Keratinocyte (primary cell): Measurements from ENCODE around the gene NRG3. TPM values are rescaled to one million over a fixed set of nuclear protein-coding genes. Genes with fewer than 3 reads are reported as not detected.

Experiments used
- DNase-seq: peaks from one replicate; pipeline ENCODE4 v3.0.0-alpha.2; 2011; ENCODE audit warnings: low read depth, missing footprints, low spot score
- FAIRE-seq: peaks from 2 replicates; lab custom pipeline; 2011; peaks lifted over from hg19 to GRCh38; lab: Jason Lieb, UNC
- H2AFZ ChIP-seq: 2 replicates; pipeline ENCODE4 v1.6.0; 2012; ENCODE audit warnings: low read length, control low read depth, inconsistent platforms; ENCODE audit not compliant: control insufficient read depth
- H3K27ac ChIP-seq: 2 replicates; pipeline ENCODE4 v1.5.1; 2011; ENCODE audit warnings: low read length; ENCODE audit not compliant: control insufficient read depth, insufficient read depth
- H3K27me3 ChIP-seq: 3 replicates; pipeline ENCODE4 v1.6.0; 2011; ENCODE audit warnings: low read length; ENCODE audit not compliant: control insufficient read depth, insufficient read depth; ENCODE audit errors: extremely low read depth
- H3K36me3 ChIP-seq, 2 experiments: 2 replicates in 1 of 2; 3 replicates in 1 of 2; pipeline ENCODE4 v1.5.1; 2011; ENCODE audit warnings: low read length in 2 of 2, mild to moderate bottlenecking in 1 of 2; ENCODE audit not compliant: control insufficient read depth in 2 of 2, insufficient read depth in 2 of 2; ENCODE audit errors: extremely low read depth in 1 of 2
- H3K4me1 ChIP-seq: 3 replicates; pipeline ENCODE4 v1.5.1; 2011; ENCODE audit warnings: low read length; ENCODE audit not compliant: control insufficient read depth, insufficient read depth; ENCODE audit errors: extremely low read depth
- H3K4me2 ChIP-seq: 3 replicates; pipeline ENCODE4 v1.6.0; 2011; ENCODE audit warnings: low read depth, low read length; ENCODE audit not compliant: control insufficient read depth, insufficient read depth; ENCODE audit errors: extremely low read depth
- H3K4me3 ChIP-seq, 3 experiments: fragments of 200-600 bp in 1 of 3; sonication (generic) in 1 of 3; 2 replicates in 2 of 3; 3 replicates in 1 of 3; pipeline ENCODE4 v1.5.1; 2011 to 2016; ENCODE audit warnings: low read length in 3 of 3, mild to moderate bottlenecking in 3 of 3, control low read depth in 2 of 3, inconsistent platforms in 1 of 3, low read depth in 1 of 3, mixed read lengths in 1 of 3, mixed run types in 1 of 3, moderate library complexity in 1 of 3; ENCODE audit not compliant: control insufficient read depth in 2 of 3, insufficient read depth in 2 of 3; ENCODE audit errors: extremely low read depth in 1 of 3
- H3K79me2 ChIP-seq: 2 replicates; pipeline ENCODE4 v1.6.0; 2012; ENCODE audit warnings: low read length; ENCODE audit not compliant: control insufficient read depth, insufficient read depth
- H3K9ac ChIP-seq: 3 replicates; pipeline ENCODE4 v1.6.0; 2011; ENCODE audit warnings: low read length; ENCODE audit not compliant: control insufficient read depth, insufficient read depth; ENCODE audit errors: extremely low read depth
- H3K9me1 ChIP-seq: 3 replicates; pipeline ENCODE4 v1.6.0; 2011; ENCODE audit warnings: low read length; ENCODE audit not compliant: control insufficient read depth, insufficient read depth; ENCODE audit errors: extremely low read depth
- H3K9me3 ChIP-seq: 2 replicates; pipeline ENCODE4 v1.5.1; 2012; ENCODE audit warnings: low read depth, low read length; ENCODE audit not compliant: control insufficient read depth
- H4K20me1 ChIP-seq: 3 replicates; pipeline ENCODE4 v1.6.0; 2011; ENCODE audit warnings: low read length; ENCODE audit not compliant: control insufficient read depth, insufficient read depth; ENCODE audit errors: extremely low read depth
- EZH2 ChIP-seq: IDR thresholded peaks from one replicate; pipeline ENCODE4 v1.6.1; 2012; ENCODE audit warnings: inconsistent platforms, mild to moderate bottlenecking, low read length, moderate library complexity
- dilution Hi-C: fragments of 300-500 bp; cut with MboI; formaldehyde crosslinking; loops from one replicate; pipeline ENCODE4 v1.7.0; 2020; ENCODE audit warnings: low sequenced_read_pairs; ENCODE audit not compliant: extremely low pct_ligation_motif_present
- polyA plus RNA-seq, 5 experiments: library from polyadenylated mRNA; depleted of rRNA in 3 of 5; stranded (reverse) in 3 of 5; stranded (forward) in 1 of 5; unstranded in 1 of 5; fragments of >200 nt; gene quantifications; 1 replicate in 1 of 5; 2 replicates in 3 of 5; 3 replicates in 1 of 5; pipeline versions ENCODE4 v1.2.1 to v1.2.3, GENCODE V29; 2011 to 2012; ENCODE audit warnings: missing spikeins in 2 of 5, low read depth in 1 of 5, low replicate concordance in 1 of 5
- TF ChIP-seq, protein P1 (sequence below), 3 experiments: IDR thresholded peaks in 1 of 3; conservative IDR thresholded peaks in 1 of 3; optimal IDR thresholded peaks in 1 of 3; 2 replicates in 2 of 3; 3 replicates in 1 of 3; pipeline versions ENCODE3 to v1.5.1; 2011; ENCODE audit warnings: low read length in 3 of 3, mild to moderate bottlenecking in 3 of 3, moderate library complexity in 2 of 3, control low read depth in 1 of 3, inconsistent platforms in 1 of 3; ENCODE audit not compliant: insufficient read depth in 2 of 3; ENCODE audit errors: extremely low read depth in 1 of 3

The NRG3 gene
- polyA plus RNA-seq, 1 donor (not counting 4 experiments of a cell fraction or from before 2014, with no cell fraction given), result not detected

DNA sequence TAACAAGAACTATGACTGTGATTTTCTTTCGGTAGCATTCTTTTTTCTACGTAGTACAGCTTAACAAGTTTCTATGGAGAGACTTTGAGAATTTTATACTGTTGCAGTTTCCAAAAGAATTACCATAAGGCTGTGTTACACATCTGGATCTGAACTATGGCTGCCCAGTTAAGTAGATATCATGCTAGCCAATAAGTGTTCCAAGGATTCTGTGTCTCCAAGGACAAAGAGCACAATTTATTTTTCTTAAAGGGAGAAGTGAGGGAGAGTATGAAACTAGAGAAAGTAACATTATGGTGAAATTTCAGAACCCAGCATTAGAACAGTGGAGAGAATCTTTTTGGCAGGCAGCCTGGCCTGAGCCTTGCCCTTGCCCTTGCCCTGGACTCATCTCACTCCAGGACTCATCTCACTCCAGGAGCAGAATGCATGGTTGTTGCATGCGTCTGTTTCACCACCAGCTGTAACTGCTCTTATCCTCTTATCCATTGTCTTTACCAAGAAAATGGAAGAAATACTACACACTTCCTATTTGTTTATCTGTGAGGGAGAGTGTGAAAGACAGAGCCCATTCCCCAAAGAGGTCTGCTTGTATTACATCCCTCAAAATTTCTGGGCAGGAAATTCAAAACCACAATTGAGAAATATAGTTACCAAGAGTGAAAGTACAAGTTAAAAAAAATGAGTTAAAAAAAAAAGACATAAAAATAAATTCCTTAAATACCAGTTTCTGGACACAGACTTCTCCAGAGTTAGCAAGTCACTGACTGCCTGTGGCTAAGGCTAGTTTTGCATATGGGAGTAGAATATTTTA lies 1067.5 kb downstream of the NRG3 start:
- H3K4me1 ChIP-seq, result no peaks in the 10 kb centered on the region
- H3K79me2 ChIP-seq, result no peaks in the 10 kb centered on the region
- H3K9me1 ChIP-seq, result no peaks in the 10 kb centered on the region
- TF ChIP-seq, protein P1, sequence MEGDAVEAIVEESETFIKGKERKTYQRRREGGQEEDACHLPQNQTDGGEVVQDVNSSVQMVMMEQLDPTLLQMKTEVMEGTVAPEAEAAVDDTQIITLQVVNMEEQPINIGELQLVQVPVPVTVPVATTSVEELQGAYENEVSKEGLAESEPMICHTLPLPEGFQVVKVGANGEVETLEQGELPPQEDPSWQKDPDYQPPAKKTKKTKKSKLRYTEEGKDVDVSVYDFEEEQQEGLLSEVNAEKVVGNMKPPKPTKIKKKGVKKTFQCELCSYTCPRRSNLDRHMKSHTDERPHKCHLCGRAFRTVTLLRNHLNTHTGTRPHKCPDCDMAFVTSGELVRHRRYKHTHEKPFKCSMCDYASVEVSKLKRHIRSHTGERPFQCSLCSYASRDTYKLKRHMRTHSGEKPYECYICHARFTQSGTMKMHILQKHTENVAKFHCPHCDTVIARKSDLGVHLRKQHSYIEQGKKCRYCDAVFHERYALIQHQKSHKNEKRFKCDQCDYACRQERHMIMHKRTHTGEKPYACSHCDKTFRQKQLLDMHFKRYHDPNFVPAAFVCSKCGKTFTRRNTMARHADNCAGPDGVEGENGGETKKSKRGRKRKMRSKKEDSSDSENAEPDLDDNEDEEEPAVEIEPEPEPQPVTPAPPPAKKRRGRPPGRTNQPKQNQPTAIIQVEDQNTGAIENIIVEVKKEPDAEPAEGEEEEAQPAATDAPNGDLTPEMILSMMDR (optimal IDR thresholded peaks at IDR 0.05 in 1 of 3, IDR thresholded peaks at IDR 0.05 in 1 of 3, conservative IDR thresholded peaks at IDR 0.05 in 1 of 3; ENCODE audit: extremely low read depth in 1 of 3, insufficient read depth in 2 of 3, low read length in 3 of 3), result no peak
- no peak for TF ChIP-seq EZH2
- no peaks in the 10 kb centered on the region for H3K36me3 ChIP-seq
- H3K27ac ChIP-seq, result no peak overlapping the region
- no peak for FAIRE-seq
- no peaks in the 10 kb centered on the region for H3K9me3 ChIP-seq
- H3K27me3 ChIP-seq, result no peaks in the 10 kb centered on the region
- H3K4me2 ChIP-seq, result no peak overlapping the region
- no peak for DNase-seq
- H3K4me3 ChIP-seq, result no peak overlapping the region
- no peaks in the 10 kb centered on the region for H4K20me1 ChIP-seq
- dilution Hi-C loops, result no loop called here
- H2AFZ ChIP-seq, result no peak overlapping the region
- no peak overlapping the region for H3K9ac ChIP-seq

GRCh38 chr10:82943142-82943541 lies 1068.1 kb downstream of the NRG3 start:
- DNase-seq (no peak), FAIRE-seq (no peak)
- TF ChIP-seq, protein P1 (optimal IDR thresholded peaks at IDR 0.05 in 1 of 3, IDR thresholded peaks at IDR 0.05 in 1 of 3, conservative IDR thresholded peaks at IDR 0.05 in 1 of 3; ENCODE audit: extremely low read depth in 1 of 3, insufficient read depth in 2 of 3, low read length in 3 of 3), result no peak
- TF ChIP-seq EZH2, result no peak
- H3K9ac ChIP-seq, result no peak overlapping the region
- dilution Hi-C loops, result no loop called here
- no peaks in the 10 kb centered on the region for H3K27me3 ChIP-seq
- no peak overlapping the region for H2AFZ ChIP-seq
- H3K9me1 ChIP-seq, result no peaks in the 10 kb centered on the region
- H3K4me3 ChIP-seq, result no peak overlapping the region
- H3K9me3 ChIP-seq, result no peaks in the 10 kb centered on the region
- no peaks in the 10 kb centered on the region for H3K4me1 ChIP-seq
- H3K79me2 ChIP-seq, result no peaks in the 10 kb centered on the region
- no peak overlapping the region for H3K27ac ChIP-seq
- no peak overlapping the region for H3K4me2 ChIP-seq
- H3K36me3 ChIP-seq, result no peaks in the 10 kb centered on the region
- no peaks in the 10 kb centered on the region for H4K20me1 ChIP-seq
